Endothelial cell of umbilical vein (primary cell): Measurements from ENCODE around the gene KLHL26.

Experiments
- JUN ChIP-seq: IDR thresholded peaks from 2 replicates; pipeline ENCODE4 v1.6.1; 2011; ENCODE audit warnings: borderline replicate concordance, low read depth; ENCODE audit not compliant: insufficient read length, insufficient read depth
- MYC ChIP-seq: IDR thresholded peaks from one replicate; pipeline ENCODE4 v1.6.1; 2011; ENCODE audit warnings: mild to moderate bottlenecking, low read depth, low read length
- POLR2A ChIP-seq: IDR thresholded peaks from 2 replicates; pipeline ENCODE4 v1.6.1; 2012; ENCODE audit warnings: low read depth, mild to moderate bottlenecking, control low read depth, low read length
- TF ChIP-seq, protein P1 (sequence below): IDR thresholded peaks from 2 replicates; pipeline ENCODE4 v1.6.1; 2011; ENCODE audit not compliant: insufficient read depth, insufficient read length
- TF ChIP-seq, protein P2 (sequence below), 2 donors: IDR thresholded peaks; 1 replicate in 1 of 2; 2 replicates in 1 of 2; pipeline ENCODE4 v1.5.1; 2011; ENCODE audit warnings: low read length in 2 of 2, mild to moderate bottlenecking in 2 of 2, moderate library complexity in 2 of 2, control low read depth in 1 of 2, inconsistent platforms in 1 of 2, low read depth in 1 of 2; ENCODE audit not compliant: insufficient read depth in 1 of 2; ENCODE audit errors: extremely low read depth in 1 of 2

DNA sequence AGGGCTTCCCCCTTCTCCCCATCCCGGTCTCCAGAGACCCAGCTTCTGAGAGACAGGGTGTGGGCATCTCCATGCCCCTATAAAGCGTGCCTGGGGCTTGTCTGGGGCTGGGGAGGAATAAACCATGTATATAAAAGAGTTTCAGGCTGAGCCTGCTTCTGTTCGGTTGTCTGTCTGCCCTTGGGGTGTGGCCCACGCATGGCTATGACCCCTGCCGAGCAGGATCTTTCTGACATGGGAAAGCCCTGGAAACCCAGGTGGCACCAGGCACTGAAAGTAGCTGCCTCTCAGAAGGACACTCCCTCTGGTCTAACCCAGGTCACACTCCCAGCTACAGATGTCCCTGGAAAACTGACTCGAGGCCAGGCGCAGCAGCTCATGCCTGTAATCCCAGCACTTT lies 15.9 kb upstream of the KLHL26 start:
- TF ChIP-seq, protein P1, sequence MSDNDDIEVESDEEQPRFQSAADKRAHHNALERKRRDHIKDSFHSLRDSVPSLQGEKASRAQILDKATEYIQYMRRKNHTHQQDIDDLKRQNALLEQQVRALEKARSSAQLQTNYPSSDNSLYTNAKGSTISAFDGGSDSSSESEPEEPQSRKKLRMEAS = no peak
- no peak for TF ChIP-seq POLR2A
- TF ChIP-seq, protein P2, sequence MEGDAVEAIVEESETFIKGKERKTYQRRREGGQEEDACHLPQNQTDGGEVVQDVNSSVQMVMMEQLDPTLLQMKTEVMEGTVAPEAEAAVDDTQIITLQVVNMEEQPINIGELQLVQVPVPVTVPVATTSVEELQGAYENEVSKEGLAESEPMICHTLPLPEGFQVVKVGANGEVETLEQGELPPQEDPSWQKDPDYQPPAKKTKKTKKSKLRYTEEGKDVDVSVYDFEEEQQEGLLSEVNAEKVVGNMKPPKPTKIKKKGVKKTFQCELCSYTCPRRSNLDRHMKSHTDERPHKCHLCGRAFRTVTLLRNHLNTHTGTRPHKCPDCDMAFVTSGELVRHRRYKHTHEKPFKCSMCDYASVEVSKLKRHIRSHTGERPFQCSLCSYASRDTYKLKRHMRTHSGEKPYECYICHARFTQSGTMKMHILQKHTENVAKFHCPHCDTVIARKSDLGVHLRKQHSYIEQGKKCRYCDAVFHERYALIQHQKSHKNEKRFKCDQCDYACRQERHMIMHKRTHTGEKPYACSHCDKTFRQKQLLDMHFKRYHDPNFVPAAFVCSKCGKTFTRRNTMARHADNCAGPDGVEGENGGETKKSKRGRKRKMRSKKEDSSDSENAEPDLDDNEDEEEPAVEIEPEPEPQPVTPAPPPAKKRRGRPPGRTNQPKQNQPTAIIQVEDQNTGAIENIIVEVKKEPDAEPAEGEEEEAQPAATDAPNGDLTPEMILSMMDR (IDR thresholded peaks at IDR 0.05; ENCODE audit: extremely low read depth in 1 of 2, insufficient read depth in 1 of 2, low read depth in 1 of 2, low read length in 2 of 2) = no peak
- no peak for TF ChIP-seq MYC
- TF ChIP-seq JUN = no peak
